Measurements from ENCODE around the gene MARCHF2.

DNA sequence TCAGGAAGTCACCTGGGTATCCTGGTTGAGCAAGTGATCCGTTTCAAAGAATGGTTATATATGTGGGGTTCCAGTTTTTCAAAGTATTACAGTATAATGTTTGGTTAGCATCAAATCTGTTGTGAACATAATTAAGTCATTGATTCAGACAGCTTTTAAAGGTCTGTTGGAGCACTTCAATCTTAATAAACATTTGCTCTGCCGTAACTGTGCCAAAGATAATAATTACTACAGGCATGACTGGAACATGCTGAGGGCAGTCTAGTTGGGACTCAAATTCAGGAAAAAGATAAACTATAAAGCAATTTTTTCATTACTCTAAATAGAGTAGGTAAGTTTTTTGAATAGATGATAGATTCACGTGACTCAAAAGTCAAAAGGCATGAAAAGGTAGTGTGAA, 55.0 kb downstream of the MARCHF2 start:
- TF ChIP-seq, protein P1, sequence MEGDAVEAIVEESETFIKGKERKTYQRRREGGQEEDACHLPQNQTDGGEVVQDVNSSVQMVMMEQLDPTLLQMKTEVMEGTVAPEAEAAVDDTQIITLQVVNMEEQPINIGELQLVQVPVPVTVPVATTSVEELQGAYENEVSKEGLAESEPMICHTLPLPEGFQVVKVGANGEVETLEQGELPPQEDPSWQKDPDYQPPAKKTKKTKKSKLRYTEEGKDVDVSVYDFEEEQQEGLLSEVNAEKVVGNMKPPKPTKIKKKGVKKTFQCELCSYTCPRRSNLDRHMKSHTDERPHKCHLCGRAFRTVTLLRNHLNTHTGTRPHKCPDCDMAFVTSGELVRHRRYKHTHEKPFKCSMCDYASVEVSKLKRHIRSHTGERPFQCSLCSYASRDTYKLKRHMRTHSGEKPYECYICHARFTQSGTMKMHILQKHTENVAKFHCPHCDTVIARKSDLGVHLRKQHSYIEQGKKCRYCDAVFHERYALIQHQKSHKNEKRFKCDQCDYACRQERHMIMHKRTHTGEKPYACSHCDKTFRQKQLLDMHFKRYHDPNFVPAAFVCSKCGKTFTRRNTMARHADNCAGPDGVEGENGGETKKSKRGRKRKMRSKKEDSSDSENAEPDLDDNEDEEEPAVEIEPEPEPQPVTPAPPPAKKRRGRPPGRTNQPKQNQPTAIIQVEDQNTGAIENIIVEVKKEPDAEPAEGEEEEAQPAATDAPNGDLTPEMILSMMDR (IDR thresholded peaks at IDR 0.05), result no peak
- TF ChIP-seq POLR2AphosphoS5 (IDR thresholded peaks at IDR 0.05) (no peak), EP300 (IDR thresholded peaks at IDR 0.05; ENCODE audit: low read depth) (no peak), POLR2A (IDR thresholded peaks at IDR 0.05) (no peak)

All from transverse colon (tissue), 4 donors.